DMS79 treated with DMSO at 0.1 percent for 48 hours (cell line): ENCODE results near the gene INO80C.

Experiments
- DNase-seq: peaks from one replicate; lab custom pipeline; 2025; lab: John Stamatoyannopoulos, UW

Gene INO80C

GRCh38 chr18:35497370-35498197 is at the start of gene INO80C:
INO80C (minus strand) TSS chr18:35497960; CDS start chr18:35497874, 86 bp downstream.
- DNase-seq: peak; percentile 95

- no peak for DNase-seq
Observed at GRCh38 chr18:35547008-35547605, 49.3 kb upstream of the INO80C start.

- no peak for DNase-seq
Observed at GRCh38 chr18:35542356-35542755, 44.6 kb upstream of the INO80C start.

GRCh38 chr18:35535297-35535696 is 37.5 kb upstream of the INO80C start:
- no peak for DNase-seq

- DNase-seq: no peak
Observed at GRCh38 chr18:35533916-35534405, 36.2 kb upstream of the INO80C start.

GRCh38 chr18:35528749-35529274 is 31.1 kb upstream of the INO80C start:
- no peak for DNase-seq

- DNase-seq: no peak
Observed at GRCh38 chr18:35526495-35527059, 28.8 kb upstream of the INO80C start.

GRCh38 chr18:35525795-35526494 is 28.2 kb upstream of the INO80C start:
- no peak for DNase-seq

- DNase-seq: no peak
Observed at GRCh38 chr18:35524226-35524625, 26.5 kb upstream of the INO80C start.

GRCh38 chr18:35522130-35522959 is 24.6 kb upstream of the INO80C start:
- DNase-seq: no peak

- DNase-seq: no peak
Observed at GRCh38 chr18:35521133-35521532, 23.4 kb upstream of the INO80C start.

GRCh38 chr18:35519148-35519899 is 21.6 kb upstream of the INO80C start:
- DNase-seq: no peak

- DNase-seq: no peak
Observed at GRCh38 chr18:35517715-35518114, 20.0 kb upstream of the INO80C start.

GRCh38 chr18:35516789-35517188 is 19.0 kb upstream of the INO80C start:
- DNase-seq: no peak

GRCh38 chr18:35516351-35516750 is 18.6 kb upstream of the INO80C start:
- DNase-seq: no peak

GRCh38 chr18:35515460-35516130 is 17.8 kb upstream of the INO80C start:
- DNase-seq: no peak

- no peak for DNase-seq
Observed at GRCh38 chr18:35514752-35515459, 17.1 kb upstream of the INO80C start.

- no peak for DNase-seq
Observed at GRCh38 chr18:35514283-35514682, 16.5 kb upstream of the INO80C start.
